GM19395 (cell line): ENCODE measurements around the gene PHLPP2.
"Not testable (repeated sequence)": the region's sequence is repeated elsewhere in the genome, so short reads cannot be mapped to it uniquely, and the experiment has no call there.

ENCODE experiments used
- ATAC-seq: cut with Tn5 transposase; IDR thresholded peaks from one replicate; pipeline ENCODE4 v1.9.1; 2021; ENCODE audit warnings: mild to moderate bottlenecking, moderate library complexity; ENCODE audit not compliant: unreplicated experiment

Gene PHLPP2

DNA sequence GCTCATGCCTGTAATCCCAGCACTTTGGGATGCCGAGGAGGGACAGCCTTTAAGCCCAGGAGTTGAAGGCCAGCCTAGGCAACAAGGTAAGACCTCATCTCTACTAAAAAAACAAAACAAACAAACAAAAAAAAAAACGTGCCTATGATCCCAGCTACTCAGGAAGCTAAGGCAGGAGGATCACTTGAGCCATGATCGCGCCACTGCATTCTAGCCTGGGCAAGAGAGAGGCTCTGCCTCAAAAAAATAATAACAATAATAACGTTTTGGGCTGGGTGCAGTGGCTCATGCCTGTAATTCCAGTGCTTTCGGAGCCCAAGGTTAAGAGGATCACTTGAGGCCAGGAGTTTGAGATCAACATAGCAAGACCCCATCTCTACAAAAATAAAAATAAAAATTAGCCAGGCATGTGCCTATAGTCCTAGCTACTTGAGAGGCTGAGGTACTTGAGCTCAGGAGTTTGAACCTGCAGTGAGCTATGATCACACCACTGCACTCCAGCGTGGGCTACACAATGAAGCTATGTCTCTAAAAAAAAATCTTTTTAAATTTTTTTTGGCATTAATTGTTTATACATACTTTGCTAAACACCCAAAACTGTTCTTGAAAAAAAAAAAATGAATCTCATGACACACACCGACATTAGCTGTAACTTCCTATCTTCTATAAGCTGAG is 3.3 kb downstream of the PHLPP2 start:
- ATAC-seq: no peak

GRCh38 chr16:71712501-71712900 is 12.0 kb downstream of the PHLPP2 start:
- ATAC-seq: no peak

DNA sequence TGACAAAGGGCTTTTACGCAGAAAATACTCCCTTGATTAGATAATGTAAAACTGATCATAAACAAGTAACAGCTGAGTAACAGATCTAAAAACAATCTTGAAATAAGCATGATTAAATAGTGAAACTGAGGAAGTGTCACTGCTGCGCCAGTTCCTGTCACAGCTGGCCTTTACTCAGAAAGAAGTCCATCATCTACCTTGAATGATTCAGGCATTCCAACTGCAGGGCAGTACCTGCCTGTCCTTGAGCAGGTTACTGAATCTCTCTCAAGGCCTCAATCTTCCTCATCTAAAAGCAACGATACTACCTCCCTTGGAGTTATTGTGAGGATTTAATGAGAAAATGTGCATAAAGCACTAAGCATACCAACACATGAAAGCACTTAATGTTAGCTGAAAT is 12.7 kb downstream of the PHLPP2 start:
- ATAC-seq: no peak

- no peak for ATAC-seq
Observed at GRCh38 chr16:71709229-71709781, 15.2 kb downstream of the PHLPP2 start.

DNA sequence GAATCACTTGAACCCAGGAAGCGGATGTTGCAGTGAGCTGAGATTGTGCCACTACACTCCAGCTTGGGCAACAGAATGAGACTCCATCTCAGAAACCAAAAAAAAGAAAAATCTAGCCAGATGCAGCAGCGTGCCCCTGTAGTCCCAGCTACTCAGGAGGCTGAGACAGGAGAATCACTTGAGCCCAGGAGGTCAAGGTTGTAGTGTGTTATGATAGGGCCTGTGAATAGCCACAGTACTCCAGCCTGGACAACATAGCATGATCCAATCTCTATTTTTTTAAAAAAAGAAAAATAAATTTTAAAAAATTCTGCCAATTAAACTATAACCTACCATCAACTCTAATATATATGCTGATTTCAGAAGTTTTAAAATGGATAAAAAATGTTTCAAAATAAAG is 15.8 kb downstream of the PHLPP2 start:
- no peak for ATAC-seq

GRCh38 chr16:71707199-71707598 is 17.3 kb downstream of the PHLPP2 start:
- no peak for ATAC-seq

GRCh38 chr16:71706046-71706445 is 18.5 kb downstream of the PHLPP2 start:
- ATAC-seq: no peak

- no peak for ATAC-seq
Observed at GRCh38 chr16:71703333-71703732, 21.2 kb downstream of the PHLPP2 start.

DNA sequence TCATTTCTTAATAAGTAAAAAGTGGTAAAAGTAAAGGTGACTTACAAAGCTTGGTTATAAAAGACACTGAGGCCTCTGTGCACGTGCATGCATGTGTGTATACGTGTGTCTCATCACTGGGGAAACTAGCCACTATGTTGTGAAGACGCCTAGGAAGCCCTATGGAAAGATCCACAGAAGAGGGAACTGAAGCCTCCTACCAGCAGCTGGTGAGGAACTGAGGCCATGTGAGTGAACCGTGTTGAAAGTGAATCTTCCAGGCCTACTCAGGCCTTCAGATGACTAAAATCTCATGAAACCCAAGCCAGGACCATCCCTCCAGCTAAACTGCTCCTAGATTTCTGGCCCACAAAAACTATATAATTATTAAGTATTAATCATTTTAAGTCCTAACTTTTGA is 23.7 kb downstream of the PHLPP2 start:
- ATAC-seq: no peak

GRCh38 chr16:71698491-71698890 is 26.0 kb downstream of the PHLPP2 start:
- ATAC-seq: no peak

DNA sequence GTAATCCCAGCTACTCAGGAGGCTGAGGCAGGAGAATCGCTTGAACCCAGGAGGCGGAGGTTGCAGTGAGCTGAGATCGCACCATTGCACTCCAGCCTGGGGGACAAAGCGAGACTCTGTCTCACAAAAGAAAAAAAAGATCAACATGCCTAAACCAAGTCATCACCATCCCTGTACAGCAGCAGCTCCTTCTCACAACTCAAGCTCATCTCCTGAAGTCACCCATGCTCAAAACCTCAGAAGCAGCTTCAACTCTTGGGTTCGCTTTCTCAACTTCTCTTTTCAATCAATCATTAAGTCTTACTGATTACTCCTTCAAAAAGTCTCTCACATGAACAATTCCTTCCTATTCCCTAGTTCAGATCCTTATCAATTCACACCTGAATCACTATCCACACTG is 31.3 kb downstream of the PHLPP2 start:
- ATAC-seq: no peak

GRCh38 chr16:71689901-71690300 is 34.6 kb downstream of the PHLPP2 start:
- ATAC-seq: no peak

GRCh38 chr16:71687861-71688260 is 36.6 kb downstream of the PHLPP2 start:
- ATAC-seq: no peak

GRCh38 chr16:71684280-71684679 is 40.2 kb downstream of the PHLPP2 start:
- ATAC-seq: not testable (repeated sequence)

- no peak for ATAC-seq
Observed at GRCh38 chr16:71681360-71681759, 43.1 kb downstream of the PHLPP2 start.

- no peak for ATAC-seq
Observed at GRCh38 chr16:71676236-71676635, 48.3 kb downstream of the PHLPP2 start.

GRCh38 chr16:71675380-71675779 is 49.1 kb downstream of the PHLPP2 start:
- no peak for ATAC-seq

GRCh38 chr16:71674229-71674628 is 50.3 kb downstream of the PHLPP2 start:
- ATAC-seq: no peak

- ATAC-seq: no peak
Observed at GRCh38 chr16:71673582-71673973, 50.9 kb downstream of the PHLPP2 start.

- ATAC-seq: no peak
Observed at GRCh38 chr16:71672803-71673581, 51.5 kb downstream of the PHLPP2 start.

DNA sequence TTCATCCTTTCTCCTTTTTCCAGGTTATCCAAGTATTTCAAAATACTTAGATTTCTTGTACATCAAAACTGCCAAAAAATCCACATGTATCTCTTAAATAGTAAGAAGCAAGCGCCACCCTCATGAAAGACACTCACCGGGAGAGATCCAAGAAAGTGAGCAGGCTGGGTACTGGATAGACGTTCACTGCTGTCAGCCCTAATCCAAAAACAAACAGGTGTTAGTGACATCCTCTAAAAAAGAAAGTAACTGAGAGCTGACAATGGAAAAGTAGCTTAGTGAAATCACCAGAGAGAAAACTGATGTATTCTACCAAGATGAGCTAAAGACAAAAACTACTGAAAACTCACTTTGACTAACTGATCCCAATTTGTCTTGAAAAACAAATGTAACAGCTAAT is 52.4 kb downstream of the PHLPP2 start:
- no peak for ATAC-seq

GRCh38 chr16:71671165-71671564 is 53.3 kb downstream of the PHLPP2 start:
- ATAC-seq: no peak
